DMS 273 (cell line): ENCODE results near the gene URI1.
"Not testable (repeated sequence)": the region's sequence is repeated elsewhere in the genome, so short reads cannot be mapped to it uniquely, and the experiment has no call there.

ENCODE experiments used
- DNase-seq: peaks from one replicate; lab custom pipeline; 2025; ENCODE audit not compliant: unreplicated experiment; lab: John Stamatoyannopoulos, UW

URI1 gene, protein sequence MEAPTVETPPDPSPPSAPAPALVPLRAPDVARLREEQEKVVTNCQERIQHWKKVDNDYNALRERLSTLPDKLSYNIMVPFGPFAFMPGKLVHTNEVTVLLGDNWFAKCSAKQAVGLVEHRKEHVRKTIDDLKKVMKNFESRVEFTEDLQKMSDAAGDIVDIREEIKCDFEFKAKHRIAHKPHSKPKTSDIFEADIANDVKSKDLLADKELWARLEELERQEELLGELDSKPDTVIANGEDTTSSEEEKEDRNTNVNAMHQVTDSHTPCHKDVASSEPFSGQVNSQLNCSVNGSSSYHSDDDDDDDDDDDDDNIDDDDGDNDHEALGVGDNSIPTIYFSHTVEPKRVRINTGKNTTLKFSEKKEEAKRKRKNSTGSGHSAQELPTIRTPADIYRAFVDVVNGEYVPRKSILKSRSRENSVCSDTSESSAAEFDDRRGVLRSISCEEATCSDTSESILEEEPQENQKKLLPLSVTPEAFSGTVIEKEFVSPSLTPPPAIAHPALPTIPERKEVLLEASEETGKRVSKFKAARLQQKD

DNA sequence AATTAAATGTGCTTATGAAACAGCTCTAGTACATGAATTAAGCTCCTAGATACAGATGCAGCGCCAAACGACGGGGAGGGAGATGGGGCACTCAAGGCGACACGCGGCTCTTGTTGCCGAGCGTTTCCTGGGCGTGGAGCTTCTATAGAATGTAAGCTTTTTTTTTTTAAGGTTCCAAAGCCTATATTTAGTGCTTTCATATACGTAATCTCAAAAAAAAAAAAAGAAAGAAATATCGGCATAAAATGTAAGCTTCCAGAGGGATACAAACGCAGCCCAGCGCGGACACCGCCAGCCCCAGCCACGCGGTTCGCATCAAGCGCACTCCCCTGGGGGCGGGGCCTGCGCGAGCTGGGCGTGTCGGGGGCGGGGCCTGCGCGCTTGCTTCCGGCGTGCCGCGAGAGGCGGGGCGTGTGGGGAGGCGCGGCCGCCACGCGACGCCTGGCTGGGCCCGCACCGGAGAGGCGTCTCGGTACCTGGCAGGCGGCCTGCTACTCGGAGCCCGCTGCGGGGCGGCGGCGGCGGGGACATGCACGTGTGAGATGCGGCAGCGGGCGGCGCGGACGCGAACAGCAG lies at the start of gene URI1:
Gene URI1, plus strand, starts transcription at position 412 of the 576 bp plus-strand sequence. CDS start 309 bp downstream, outside the sequence.
- DNase-seq = peak; percentile 95

DNA sequence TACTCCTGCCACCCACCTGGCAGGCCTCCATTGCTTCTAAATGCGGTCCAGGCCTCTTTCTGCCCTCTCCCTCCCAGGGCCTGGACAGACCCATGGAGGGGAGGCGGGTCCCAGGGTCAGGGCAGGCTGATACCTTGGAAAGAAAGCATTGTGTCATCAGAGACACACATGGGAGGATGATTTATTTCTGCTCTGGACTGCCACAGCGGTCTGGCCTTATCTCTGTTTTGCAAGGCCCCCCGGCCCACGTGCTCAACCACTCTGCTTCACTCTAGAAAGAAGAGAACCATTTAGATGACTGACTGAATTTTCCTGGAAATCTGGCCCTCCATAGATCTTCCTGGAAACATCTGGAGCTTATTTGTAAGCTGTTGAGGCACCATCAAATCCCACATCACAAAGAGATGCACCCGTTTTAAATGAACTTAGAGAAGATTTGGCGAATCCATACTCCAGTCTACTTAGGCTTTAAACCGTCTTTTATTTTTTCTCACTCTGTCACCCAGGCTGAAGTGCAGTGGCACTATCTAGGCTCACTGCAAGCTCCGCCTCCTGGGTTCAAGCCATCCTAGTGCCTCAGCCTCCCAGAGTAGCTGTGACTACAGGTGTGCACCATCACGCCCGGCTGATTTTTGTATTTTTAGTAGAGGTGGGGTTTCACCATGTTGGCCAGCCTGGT lies 48.3 kb upstream of the URI1 start:
- no peak for DNase-seq

DNA sequence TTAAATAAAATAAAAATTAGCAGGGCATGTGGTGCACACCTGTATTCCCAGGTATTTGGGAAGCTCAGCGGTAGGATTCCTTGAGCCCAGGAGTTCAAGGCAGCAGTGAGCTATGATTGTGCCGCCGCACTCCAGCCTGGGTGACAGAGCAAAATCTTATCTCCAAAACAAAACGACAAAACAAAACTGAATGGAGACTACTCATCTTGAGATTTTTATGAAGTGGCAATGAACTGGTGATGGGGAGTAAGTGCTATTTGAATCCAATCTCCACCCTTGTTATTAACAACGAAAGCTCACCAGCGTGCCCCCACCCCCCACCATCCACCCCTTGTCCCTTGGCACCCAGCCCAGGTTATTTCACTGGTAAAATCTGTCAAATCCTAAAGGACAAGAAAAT lies 45.2 kb upstream of the URI1 start:
- DNase-seq = no peak

DNA sequence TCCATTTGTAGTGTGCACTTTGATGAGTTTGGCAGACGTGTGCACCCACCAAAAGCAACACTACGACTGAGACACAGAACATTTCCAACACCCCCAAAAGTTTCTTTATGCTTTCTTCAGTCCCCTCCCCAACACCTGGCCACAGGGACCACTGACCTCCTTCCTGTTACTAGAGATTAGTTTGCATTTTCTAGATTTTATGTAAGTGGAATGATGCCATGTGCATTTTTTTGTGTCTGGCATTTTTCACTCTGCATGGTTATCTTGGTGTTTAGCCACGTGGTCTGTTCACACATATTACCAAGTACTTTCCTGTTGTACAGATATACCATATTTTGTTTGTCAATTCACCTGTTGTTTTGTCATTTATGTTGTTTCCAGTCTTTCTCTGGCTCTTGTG lies 44.6 kb upstream of the URI1 start:
- DNase-seq = no peak

DNA sequence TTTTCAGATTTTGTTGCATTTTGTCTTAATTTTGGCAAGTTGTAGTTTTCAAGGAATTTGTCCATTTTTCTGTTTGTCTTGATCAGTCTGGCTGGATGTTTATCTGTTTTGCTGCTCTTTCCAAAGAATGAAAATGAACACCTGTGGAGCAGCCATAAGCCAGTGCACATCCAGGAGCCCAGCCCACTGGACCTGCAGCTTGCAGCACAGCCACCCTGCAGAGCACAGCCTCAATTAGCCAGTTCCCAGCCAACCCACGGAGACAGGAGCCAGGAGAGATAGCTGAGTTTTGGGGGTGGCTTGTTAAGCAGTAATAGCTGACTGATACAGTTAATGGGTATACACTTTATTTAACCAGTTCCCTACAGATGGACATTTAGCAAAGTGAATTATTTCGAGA lies 38.0 kb upstream of the URI1 start:
- DNase-seq = no peak

DNA sequence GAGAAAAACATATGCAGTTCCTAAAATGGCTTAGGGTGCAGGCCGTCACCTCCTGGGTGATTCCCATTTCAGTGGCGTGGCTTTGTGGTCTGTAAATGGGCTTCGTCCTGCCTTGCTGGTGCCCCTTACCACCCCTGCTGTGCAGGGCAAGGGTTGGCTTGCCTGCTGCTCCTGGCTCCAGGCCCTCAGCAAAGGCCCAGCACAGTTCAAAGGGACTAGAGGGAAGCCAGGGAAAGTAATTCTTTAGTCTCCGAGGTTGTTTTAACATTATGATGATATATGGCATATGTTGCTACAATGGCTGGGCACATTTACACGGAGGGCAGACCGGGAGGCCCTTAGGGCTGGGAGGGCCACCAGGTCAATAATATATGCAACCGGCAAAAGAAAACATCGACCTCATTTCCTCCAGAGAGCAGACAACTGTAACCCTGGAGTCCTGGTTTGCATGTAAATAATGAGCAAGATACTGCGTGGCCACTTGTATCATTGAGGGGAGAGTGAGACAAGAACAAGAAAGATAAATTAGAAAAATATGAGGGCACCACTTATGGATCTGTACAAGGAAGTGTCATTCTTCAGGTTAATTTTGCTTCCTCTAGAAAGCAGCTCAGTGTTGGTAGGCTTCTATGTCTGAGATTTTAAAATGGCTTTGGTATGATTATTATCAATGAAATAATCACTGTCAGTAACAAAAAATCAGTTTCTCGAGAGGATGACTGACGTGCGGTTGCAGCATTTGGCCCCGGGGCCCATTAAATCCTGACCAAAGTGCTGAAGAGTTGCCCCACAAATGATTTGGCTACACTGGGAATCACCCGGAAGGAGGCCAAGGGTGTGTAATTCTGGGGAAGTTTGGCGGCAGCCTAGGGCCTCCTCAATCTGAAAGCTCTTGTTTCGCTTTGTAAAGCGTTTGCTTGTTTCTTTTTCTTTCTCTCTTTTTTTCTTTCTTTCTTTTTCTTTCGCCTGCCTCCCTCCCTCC lies 32.8 kb upstream of the URI1 start:
- DNase-seq = no peak

DNA sequence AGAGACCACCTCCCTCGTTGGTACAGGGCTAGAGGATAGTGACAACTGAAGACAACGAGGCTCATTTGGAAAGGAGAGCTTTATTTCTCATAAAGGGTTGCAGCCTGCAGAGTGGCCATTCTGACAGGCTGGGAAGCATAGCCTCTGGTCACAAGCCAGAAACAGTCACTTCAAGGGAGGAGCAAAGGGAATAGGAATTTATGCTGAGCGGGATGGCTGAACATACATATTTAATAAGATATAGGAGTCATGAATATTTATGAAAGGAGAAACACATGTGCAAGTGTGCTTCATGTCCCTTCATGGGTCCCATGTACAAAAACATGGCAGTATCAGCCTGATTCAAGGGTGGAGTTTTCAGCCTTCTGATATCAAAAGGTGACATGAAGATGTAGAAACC lies 27.1 kb upstream of the URI1 start:
- no peak for DNase-seq

DNA sequence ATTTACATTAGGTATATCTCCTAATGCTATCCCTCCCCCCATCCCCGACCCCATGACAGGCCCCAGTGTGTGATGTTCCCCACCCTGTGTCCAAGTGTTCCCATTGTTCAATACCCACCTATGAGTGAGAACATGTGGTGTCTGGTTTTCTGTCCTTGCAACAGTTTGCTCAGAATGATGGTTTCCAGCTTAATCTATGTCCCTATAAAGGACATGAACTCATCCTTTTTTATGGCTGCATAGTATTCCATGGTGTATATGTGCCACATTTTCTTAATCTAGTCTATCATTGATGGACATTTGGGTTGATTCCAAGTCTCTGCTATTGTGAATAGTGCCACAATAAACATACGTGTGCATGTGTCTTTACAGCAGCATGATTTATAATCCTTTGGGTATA lies 26.2 kb upstream of the URI1 start:
- DNase-seq = not testable (repeated sequence)

DNA sequence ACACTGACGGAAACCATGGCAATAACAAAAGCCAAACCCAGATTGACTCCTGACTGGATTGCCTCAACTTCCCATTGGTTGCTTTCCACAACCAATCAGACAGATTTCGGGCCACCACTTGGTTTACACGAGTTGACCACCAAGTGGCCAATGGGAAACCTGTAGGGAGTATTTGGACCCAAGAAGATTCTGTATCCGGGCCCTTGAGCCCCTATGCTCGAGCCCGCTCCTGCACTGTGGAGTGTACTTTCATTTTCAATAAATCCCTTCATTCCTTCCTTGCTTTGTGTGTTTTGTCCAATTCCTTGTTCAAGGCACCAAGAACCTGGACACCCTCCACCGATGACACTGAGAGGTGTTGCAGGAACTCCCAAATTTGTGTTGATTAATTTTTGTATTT lies 24.1 kb upstream of the URI1 start:
- DNase-seq = no peak

DNA sequence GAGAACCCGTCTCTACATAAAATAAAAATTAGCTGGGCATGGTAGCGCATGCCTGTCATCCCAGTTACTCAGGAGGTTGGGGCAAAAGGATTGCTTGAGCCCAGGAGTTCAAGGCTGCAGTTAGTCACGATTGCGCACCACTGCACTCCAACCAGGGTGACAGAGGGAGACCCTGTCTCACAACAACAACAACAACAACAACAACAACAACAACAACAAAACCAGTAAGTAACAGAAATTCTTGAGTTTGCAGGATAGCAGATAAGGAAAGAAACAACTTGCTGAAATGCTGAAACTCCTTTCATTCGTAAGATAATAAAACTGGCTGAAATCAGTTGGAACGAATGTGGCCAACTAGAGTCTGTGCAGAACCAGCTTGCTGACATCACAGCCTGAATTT lies 23.1 kb upstream of the URI1 start:
- no peak for DNase-seq

DNA sequence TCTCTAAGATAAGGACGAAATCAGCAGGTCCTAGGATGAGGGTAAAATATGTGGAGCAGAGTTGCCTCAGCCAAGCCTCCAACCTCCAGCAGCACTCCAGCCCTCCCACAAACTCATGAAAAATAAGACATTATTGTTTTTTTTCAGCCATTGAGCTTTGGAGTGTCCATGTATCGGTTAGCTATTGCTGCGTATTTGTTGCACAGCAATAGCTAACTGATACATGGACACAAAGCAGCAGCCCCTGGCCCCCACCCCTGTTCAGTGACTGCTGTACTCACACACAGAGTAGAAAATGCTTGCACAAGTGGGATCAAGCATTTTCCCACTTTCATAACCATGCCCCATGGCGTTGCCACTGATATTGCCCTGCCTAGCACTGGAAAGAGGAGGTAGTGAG lies 19.1 kb upstream of the URI1 start:
- DNase-seq = no peak

DNA sequence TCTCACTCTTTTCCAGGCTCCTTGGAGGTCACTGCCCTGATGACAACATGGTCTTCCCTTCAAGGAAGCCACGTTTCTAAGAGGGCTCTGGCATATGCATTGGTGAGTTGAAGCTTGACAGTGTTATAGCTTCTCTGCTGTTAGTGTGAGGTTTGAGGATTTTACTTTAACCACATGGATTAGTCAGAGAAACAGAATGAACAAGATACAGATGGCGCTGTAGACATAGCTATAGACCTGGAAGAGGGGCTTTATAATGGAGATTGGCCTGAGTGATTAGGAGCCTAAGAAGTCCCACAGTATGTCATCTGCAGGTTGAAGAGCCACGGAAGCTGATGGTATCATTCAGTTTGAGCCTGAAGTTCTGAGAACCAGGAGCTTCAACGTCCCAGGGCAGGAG lies 18.4 kb upstream of the URI1 start:
- no peak for DNase-seq

DNA sequence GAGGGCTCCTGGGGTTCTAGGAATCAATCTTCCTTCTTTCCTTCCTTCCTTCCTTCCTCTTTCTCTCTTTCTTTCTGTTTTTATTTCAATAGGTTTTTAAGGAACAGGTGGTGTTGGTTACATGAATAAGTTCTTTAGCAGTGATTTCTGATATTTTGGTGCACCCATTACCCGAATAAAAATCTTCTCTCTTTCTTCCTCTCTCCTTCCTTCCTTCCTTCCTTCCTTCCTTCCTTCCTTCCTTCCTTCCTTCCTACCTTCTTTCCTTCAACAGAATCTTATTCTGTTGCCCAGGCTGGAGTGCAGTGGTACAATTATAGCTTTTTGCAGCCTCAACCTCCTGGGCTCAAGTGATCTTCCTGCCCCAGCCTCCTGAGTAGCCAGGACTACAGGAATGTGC lies 16.0 kb upstream of the URI1 start:
- no peak for DNase-seq

DNA sequence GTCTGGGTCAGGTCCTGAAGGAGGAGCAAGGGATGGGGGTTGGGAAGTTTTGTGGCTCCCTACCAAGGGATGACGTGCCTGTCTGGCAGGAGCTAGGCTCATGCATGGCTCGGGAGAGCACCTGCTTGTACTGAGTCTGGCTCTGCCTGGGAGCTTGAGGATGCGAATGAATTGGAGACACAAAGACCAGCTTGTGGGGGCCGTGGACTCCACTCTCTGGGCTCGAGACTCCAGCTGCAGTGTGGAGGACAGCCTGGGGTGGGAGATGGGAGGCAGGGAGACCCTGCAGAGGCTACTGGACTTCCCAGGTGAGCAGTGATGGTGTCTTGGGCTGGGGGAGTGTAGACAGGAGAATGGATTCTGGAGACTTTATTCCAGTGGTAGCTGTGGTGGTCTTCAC lies 15.2 kb upstream of the URI1 start:
- DNase-seq = no peak

DNA sequence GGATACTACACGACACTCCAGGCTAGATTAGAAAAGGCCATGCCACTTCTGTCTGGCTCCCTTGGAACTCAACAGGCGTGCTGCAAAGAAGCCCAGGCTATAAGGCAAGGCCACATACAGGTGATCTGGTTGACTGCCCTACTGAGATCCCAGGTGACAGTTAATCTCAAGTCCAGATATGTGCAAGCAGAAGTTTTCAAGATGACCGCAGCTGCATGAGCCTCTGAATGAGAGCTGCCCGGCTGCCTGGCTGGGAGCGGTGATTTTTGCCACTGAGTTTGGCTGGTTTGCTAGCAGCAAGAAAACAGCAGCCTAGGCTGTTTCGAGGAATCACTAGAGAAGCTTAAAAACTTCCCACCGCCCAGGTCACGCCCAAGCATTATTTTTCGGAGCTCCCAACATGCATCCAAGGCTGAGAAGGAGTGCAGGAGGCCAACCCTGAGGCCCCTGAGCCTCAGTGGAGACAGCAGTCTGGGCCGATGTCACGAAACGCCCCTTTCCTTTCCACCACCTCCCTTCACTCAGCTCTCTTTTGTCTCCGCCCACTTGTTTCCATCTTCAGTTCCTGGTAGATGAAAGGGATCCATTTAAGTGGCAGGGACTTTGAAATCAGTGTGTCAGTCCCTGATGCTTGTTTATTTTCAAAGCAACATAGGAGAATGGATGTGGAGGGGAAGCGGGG lies 14.0 kb upstream of the URI1 start:
- no peak for DNase-seq

DNA sequence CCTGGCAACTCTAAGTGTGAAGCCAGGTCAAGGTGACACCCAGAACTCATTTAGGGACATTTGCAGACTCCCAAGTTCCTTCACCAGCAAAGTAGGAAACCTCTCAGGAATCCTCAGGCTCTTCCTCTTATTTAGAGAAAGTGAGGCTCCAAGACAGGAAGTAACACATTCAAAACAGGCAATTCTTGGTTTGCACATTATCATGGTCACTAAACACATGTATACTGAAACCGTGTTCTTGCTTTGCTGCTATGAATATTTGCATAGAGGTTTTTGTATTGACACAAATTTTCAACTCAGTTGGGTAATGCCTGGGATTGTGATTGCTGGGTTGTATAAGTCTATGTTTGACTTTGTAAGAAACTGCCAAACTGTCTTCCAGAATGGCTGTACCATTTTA lies 13.2 kb upstream of the URI1 start:
- no peak for DNase-seq

DNA sequence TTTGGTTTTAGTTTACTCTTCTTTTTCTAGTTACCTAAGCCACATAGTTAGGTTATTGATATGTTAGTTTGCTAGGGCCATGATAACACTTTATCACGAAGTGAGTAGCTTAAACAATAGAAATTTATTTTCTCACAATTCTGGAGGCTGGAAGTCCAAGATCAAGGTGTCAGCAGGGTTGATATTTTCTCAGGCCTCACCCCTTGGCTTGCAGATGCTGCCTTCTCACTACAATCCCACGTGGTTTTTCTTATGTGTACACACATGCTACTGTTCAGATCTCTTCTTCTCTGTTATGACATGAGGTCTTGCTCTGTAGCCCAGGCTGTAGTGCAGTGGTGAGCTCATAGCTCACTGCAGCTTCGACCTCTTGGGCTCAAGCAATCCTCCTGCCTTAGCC lies 7.8 kb upstream of the URI1 start:
- no peak for DNase-seq

DNA sequence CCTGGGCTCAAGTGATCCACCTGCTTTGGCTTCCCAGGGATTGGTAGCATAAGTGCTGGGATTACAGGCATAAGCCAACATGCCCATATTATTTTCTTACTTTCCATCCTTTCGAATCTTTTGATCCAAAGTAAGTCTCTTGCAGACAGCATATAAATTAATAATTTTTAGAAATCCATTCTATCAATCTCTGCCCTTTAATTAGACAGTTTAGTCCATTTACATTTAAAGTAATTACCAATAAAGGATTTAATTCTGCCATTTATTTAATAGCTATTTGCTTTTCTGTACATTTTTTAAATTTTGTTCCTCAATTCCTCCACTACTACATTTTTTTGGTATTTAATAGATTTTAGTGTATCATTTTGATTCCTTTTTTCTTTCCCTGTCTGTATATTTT lies 7.3 kb upstream of the URI1 start:
- no peak for DNase-seq

DNA sequence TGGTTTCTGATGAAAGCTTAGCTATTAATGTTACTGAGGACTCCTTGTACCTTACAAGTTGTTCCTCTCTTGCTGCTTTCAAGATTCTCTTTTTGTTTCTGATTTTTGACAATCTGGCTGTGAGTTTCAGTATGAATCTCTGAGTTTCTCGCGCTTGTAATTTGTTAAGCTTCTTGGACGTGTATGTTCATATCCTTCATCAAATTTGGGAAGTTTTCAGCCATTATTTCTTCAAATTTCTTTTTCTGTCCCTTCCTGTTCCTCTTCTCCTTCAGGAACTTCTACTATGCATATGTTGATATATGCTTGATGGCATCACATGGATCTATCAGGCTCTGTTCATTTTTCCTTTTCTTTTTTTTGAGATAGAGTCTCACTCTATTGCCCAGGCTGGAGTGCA lies 5.6 kb upstream of the URI1 start:
- DNase-seq = no peak

DNA sequence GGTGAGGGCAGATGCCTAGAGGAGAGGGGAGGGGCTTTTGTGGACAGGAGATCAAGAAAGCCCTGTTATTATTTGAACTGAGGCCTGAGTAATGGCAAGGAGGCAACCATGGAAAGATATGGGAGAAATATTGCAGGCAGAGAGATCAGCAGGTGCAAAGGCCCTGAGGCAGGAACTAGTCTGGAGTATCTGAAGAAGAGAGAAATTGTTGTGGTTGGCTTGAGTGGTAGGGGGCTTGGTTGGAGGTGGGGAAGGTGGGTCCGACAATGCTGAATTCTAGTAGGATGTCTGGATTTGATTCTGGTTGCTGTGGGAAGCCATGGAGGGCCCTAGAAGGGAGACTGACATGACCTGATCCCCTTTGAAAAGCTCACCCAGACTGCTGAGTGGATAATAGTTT lies 2.4 kb upstream of the URI1 start:
- no peak for DNase-seq
